RWPE2 (cell line): ENCODE results near the gene MIOX.

Source experiments
- ATAC-seq: fragments of 200-7000 bp; cut with Tn5 transposase; 3 replicates; pipeline ENCODE4 v1.9.1; 2021; ENCODE audit warnings: low read depth
- DNase-seq: peaks from one replicate; pipeline ENCODE4 v3.0.0-alpha.2; 2020; ENCODE audit warnings: low spot score
- H3K27ac ChIP-seq: fragments of 450-650 bp; 2 replicates; pipeline ENCODE4 v1.5.1; 2017; ENCODE audit warnings: mild to moderate bottlenecking; ENCODE audit not compliant: poor library complexity, severe bottlenecking
- H3K27me3 ChIP-seq: fragments of 250-450 bp; sonication (Bioruptor Pico); 2 replicates; pipeline ENCODE4 v1.5.1; 2021; ENCODE audit warnings: mild to moderate bottlenecking, moderate library complexity; ENCODE audit not compliant: insufficient read depth, poor library complexity, severe bottlenecking
- H3K36me3 ChIP-seq: fragments of 250-450 bp; sonication (Bioruptor Pico); 2 replicates; pipeline ENCODE4 v1.5.1; 2020; ENCODE audit warnings: low read depth, mild to moderate bottlenecking, moderate library complexity
- H3K4me1 ChIP-seq: fragments of 250-450 bp; sonication (Bioruptor Pico); 2 replicates; pipeline ENCODE4 v1.5.1; 2021; ENCODE audit warnings: mild to moderate bottlenecking, moderate library complexity; ENCODE audit not compliant: insufficient read depth, poor library complexity, severe bottlenecking
- H3K4me3 ChIP-seq: fragments of 250-450 bp; sonication (Bioruptor Pico); 2 replicates; pipeline ENCODE4 v1.5.1; 2021; ENCODE audit warnings: mild to moderate bottlenecking, moderate library complexity; ENCODE audit not compliant: severe bottlenecking
- H3K9me3 ChIP-seq: fragments of 250-450 bp; sonication (Bioruptor Pico); 2 replicates; pipeline ENCODE4 v1.5.1; 2021; ENCODE audit warnings: mild to moderate bottlenecking, moderate library complexity; ENCODE audit not compliant: severe bottlenecking
- CTCF ChIP-seq: fragments of 450-650 bp; IDR thresholded peaks from one replicate; pipeline ENCODE4 v1.5.1; 2017; ENCODE audit warnings: mild to moderate bottlenecking, moderate library complexity; ENCODE audit not compliant: poor library complexity, severe bottlenecking

The MIOX gene

GRCh38 chr22:50465066-50465930, 21.4 kb upstream of the MIOX start:
- Histone ChIP-seq H3K4me1 (peaks cover 12% of the 10 kb centered on the region), H3K4me3 (no peak overlapping the region), H3K9me3 (no peaks in the 10 kb centered on the region), H3K27me3 (no peaks in the 10 kb centered on the region), H3K27ac (no peak overlapping the region), H3K36me3 (peaks cover 55% of the 10 kb centered on the region)
- no peak for TF ChIP-seq CTCF
- ATAC-seq (no peak), DNase-seq (no peak)

- peaks cover 17% of the 10 kb centered on the region for H3K4me1 ChIP-seq
- no peak overlapping the region for H3K4me3 ChIP-seq
- TF ChIP-seq CTCF, result no peak
- DNase-seq (no peak), ATAC-seq (no peak)
- no peak overlapping the region for H3K27ac ChIP-seq
- no peaks in the 10 kb centered on the region for H3K27me3 ChIP-seq
- H3K36me3 ChIP-seq, result peaks cover 37% of the 10 kb centered on the region
- no peaks in the 10 kb centered on the region for H3K9me3 ChIP-seq
Observed at GRCh38 chr22:50467341-50467740, 19.3 kb upstream of the MIOX start.

- DNase-seq, result no peak
- no peak for TF ChIP-seq CTCF
- no peak for ATAC-seq
- H3K4me3 ChIP-seq, result no peak overlapping the region
- H3K27ac ChIP-seq, result no peak overlapping the region
- no peaks in the 10 kb centered on the region for H3K9me3 ChIP-seq
- H3K27me3 ChIP-seq, result no peaks in the 10 kb centered on the region
- H3K36me3 ChIP-seq, result peaks cover 37% of the 10 kb centered on the region
- H3K4me1 ChIP-seq, result peaks cover 17% of the 10 kb centered on the region
Observed at GRCh38 chr22:50467773-50468440, 18.8 kb upstream of the MIOX start.

- TF ChIP-seq CTCF, result no peak
- Histone ChIP-seq H3K27me3 (no peaks in the 10 kb centered on the region), H3K4me3 (no peak overlapping the region), H3K9me3 (no peaks in the 10 kb centered on the region), H3K4me1 (peaks cover 21% of the 10 kb centered on the region), H3K27ac (peak overlapping the region; percentile 62), H3K36me3 (peaks cover 37% of the 10 kb centered on the region)
- ATAC-seq, result no peak
- no peak for DNase-seq
Observed at GRCh38 chr22:50468626-50469025, 18.0 kb upstream of the MIOX start.
